AG04449 (cell line): ENCODE data around the gene OSTC.
A peak's percentile ranks its signal among the peaks of the same experiment; 100 is the strongest.

ENCODE experiments used
- CTCF ChIA-PET: fragments of 350-600 bp; formaldehyde crosslinking; extraction: SDS; loops from one replicate; lab custom pipeline; 2021; ENCODE audit warnings: antibody characterized with exemption; lab: Yijun Ruan, JAX
- POLR2A ChIA-PET: fragments of 400-600, 350-600 bp; formaldehyde crosslinking; extraction: SDS; loops from one replicate; lab custom pipeline; 2020; ENCODE audit warnings: antibody characterized with exemption, inconsistent platforms; lab: Yijun Ruan, JAX
- DNase-seq: peaks from one replicate; pipeline ENCODE4 v3.0.0-alpha.2; 2010; ENCODE audit warnings: low read depth, low spot score
- H3K4me3 ChIP-seq: 2 replicates; pipeline ENCODE4 v1.5.1; 2011; ENCODE audit warnings: low read depth, mild to moderate bottlenecking, control low read depth, low read length
- CTCF ChIP-seq: IDR thresholded peaks from one replicate; pipeline ENCODE4 v1.5.1; 2011; ENCODE audit warnings: mild to moderate bottlenecking, moderate library complexity, low read length, control low read depth, inconsistent platforms; ENCODE audit not compliant: insufficient read depth; ENCODE audit errors: missing control alignments

Gene OSTC

DNA sequence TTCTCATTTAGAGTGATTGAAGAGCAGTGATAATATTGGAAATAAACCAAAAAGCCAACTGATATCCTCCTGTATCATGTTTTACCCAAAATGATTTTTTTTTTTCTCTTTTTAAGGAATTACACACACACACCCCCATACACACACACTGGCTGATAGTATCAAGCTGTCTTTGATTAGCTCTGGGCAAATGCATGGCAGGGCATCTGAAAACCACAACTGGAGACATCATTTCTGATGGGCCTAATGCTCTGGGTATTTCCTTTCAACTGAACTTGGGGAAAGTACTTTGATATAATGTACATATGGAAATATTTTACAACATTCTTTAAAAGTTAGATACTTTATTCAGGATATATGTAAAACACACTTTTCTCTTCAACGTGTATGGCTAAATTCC lies 14.2 kb upstream of the OSTC start:
- no peak overlapping the region for H3K4me3 ChIP-seq
- no peak for DNase-seq
- TF ChIP-seq CTCF = no peak
- ChIA-PET CTCF (interaction anchor here (1.4 to 1.7 kb wide), 3 partner anchors 10 to 617 kb away, joined by 3 to 5 read pairs (median 4); no protein-coding TSS in a partner anchor), POLR2A (interaction anchor here (1.4 kb wide), 1 partner anchor 16 kb away, joined by 4 read pairs; the partner anchor contains the start of gene RPL34)

- DNase-seq = no peak
- POLR2A ChIA-PET = no interaction called here
- TF ChIP-seq CTCF = no peak
- CTCF ChIA-PET = interaction anchor here (0.8 to 2.8 kb wide), 6 partner anchors 12 to 619 kb away, joined by 3 to 24 read pairs (median 6); partner anchors contain the start of gene OSTC
- H3K4me3 ChIP-seq = no peak overlapping the region
These were observed 12.5 kb upstream of the OSTC start for GRCh38 chr4:108637856-108638255.

- ChIA-PET POLR2A (no interaction called here), CTCF (no interaction called here)
- no peak overlapping the region for H3K4me3 ChIP-seq
- DNase-seq = no peak
- no peak for TF ChIP-seq CTCF
These were observed 6.2 kb upstream of the OSTC start for GRCh38 chr4:108644237-108644636.

GRCh38 chr4:108646706-108647105 lies 3.7 kb upstream of the OSTC start:
- no peak overlapping the region for H3K4me3 ChIP-seq
- CTCF ChIA-PET = interaction anchor here (1.3 to 1.4 kb wide), 2 partner anchors 9 to 11 kb away, joined by 3 read pairs; no protein-coding TSS in a partner anchor
- DNase-seq = no peak
- no peak for TF ChIP-seq CTCF
- POLR2A ChIA-PET = no interaction called here

DNA sequence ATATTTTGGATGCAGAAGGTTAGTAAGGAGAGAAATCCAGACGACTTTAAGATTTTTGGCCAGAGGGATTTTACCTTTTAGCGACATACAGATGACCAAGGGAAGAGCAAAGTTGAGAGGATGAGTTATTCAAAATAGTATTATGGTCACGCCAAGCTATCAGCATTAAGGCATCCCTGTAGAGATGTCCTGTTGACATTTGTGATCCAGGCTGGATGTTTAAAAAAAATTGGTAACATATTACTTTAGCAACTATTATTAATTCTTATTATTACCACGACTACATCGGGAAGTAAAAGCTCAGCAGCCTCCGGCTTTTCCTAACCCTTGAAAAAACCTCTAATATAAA lies 562 bp upstream of the OSTC start:
- ChIA-PET POLR2A (interaction anchor here (0.9 to 1.6 kb wide), 4 partner anchors 15 to 289 kb away, joined by 3 to 9 read pairs (median 4); partner anchors contain the start of gene RPL34), CTCF (interaction anchor here (1.0 to 2.5 kb wide), 7 partner anchors 9 to 756 kb away, joined by 3 to 24 read pairs (median 3); no protein-coding TSS in a partner anchor)
- DNase-seq = no peak
- TF ChIP-seq CTCF = no peak
- H3K4me3 ChIP-seq = peak overlapping the region; percentile 38

DNA sequence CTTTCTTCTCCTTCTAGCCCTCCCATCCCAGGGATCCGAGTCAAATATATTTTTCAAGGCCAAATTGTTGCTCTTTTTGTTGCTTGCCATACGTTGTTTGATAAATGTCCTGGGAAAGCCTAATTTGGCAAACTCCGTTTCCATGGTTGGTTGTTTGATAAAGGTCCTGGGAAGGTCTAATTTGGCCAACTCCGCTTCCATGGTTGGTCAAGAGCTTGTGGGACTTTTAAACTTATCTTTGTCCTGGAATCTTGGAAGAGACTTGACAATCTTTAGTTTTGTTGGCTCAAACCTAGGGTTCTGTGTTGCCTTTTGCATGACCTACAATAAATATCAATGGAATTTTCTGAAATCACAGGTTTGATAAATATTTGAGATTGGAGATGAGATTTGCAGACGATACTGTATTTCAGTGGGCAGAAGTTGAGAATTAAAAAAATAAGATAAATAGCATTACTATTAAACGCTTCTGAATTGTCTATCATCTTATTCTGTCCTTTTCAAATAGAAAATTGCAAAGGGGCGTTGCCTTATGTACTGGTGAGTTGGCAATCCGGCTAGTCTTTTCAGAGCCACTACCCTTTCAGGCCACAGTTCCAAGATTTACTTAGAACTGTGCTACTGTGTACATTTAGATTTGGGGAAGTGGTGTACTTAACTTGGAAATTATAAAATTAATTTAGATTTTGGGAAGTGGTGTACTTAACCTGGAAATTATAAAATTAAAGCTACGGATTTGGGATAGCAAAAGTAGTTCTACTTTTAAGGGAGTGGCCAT lies 804 bp downstream of the OSTC start:
- CTCF ChIA-PET = interaction anchor here (1.0 to 2.5 kb wide), 5 partner anchors 11 to 755 kb away, joined by 3 to 24 read pairs (median 4); no protein-coding TSS in a partner anchor
- no peak for DNase-seq
- no peak for TF ChIP-seq CTCF
- H3K4me3 ChIP-seq = peak overlapping the region; percentile 85
- POLR2A ChIA-PET = interaction anchor here (1.5 to 1.6 kb wide), 2 partner anchors 31 to 290 kb away, joined by 3 to 9 read pairs; partner anchors contain the start of gene RPL34
